HL-60 (cell line): Measurements from ENCODE around the gene PNMA6F.
"Not testable (repeated sequence)": the region's sequence is repeated elsewhere in the genome, so short reads cannot be mapped to it uniquely, and the experiment has no call there.

Source experiments
- DNase-seq, 2 experiments: peaks; one replicate each; pipeline ENCODE4 v3.0.0-alpha.2; 2010 to 2020; ENCODE audit warnings: low read depth in 1 of 2, low spot score in 1 of 2
- H3K27ac ChIP-seq: fragments of 250-450 bp; sonication (Bioruptor Pico); replicated peaks from 2 replicates; pipeline ENCODE4 v1.5.1; 2020; ENCODE audit warnings: mild to moderate bottlenecking, moderate library complexity
- H3K27me3 ChIP-seq: fragments of 250-450 bp; sonication (Bioruptor Pico); 2 replicates; pipeline ENCODE4 v1.5.1; 2021; ENCODE audit warnings: mild to moderate bottlenecking, moderate library complexity; ENCODE audit not compliant: insufficient read depth, poor library complexity, severe bottlenecking
- H3K4me3 ChIP-seq: replicated peaks from 2 replicates; pipeline ENCODE4 v1.5.1; 2011; ENCODE audit warnings: mild to moderate bottlenecking, control low read depth, low read length; ENCODE audit not compliant: insufficient read depth
- GABPA ChIP-seq: IDR thresholded peaks from 2 replicates; pipeline ENCODE4 v1.6.1; 2012; ENCODE audit warnings: low read depth
- POLR2AphosphoS5 ChIP-seq: IDR thresholded peaks from 2 replicates; pipeline ENCODE4 v1.6.1; 2012; ENCODE audit warnings: low read depth
- SPI1 ChIP-seq: IDR thresholded peaks from 2 replicates; pipeline ENCODE4 v1.6.1; 2012; ENCODE audit warnings: low read depth, mild to moderate bottlenecking, borderline replicate concordance
- TF ChIP-seq, protein P1 (sequence below): IDR thresholded peaks from 2 replicates; pipeline ENCODE4 v1.6.1; 2012; ENCODE audit warnings: low read depth; ENCODE audit not compliant: insufficient replicate concordance
- TF ChIP-seq, protein P2 (sequence below): IDR thresholded peaks from one replicate; pipeline ENCODE4 v1.5.1; 2011; ENCODE audit warnings: low read length, control low read depth, inconsistent platforms; ENCODE audit not compliant: insufficient read depth

The PNMA6F gene

DNA sequence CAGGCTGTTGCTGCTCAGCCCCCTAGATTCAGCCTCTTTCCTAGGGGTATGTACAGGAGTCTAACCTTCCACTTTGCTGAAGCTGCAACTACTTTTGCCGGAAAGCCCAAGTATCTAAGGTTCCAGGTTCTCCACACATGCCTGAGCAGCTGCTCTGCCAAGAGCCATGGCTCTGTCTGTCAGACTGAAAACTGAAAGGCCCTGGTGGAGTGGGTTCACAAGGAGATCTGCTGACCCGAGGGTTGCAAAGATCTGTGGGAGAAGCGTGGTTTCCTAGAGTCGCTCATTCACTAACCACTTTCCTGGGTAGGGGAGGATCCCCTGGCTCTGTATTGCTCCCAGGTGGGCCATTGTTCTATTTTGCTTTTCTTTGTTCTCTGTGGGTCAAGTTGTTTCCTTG, 6.0 kb upstream of the PNMA6F start:
- TF ChIP-seq, protein P1, sequence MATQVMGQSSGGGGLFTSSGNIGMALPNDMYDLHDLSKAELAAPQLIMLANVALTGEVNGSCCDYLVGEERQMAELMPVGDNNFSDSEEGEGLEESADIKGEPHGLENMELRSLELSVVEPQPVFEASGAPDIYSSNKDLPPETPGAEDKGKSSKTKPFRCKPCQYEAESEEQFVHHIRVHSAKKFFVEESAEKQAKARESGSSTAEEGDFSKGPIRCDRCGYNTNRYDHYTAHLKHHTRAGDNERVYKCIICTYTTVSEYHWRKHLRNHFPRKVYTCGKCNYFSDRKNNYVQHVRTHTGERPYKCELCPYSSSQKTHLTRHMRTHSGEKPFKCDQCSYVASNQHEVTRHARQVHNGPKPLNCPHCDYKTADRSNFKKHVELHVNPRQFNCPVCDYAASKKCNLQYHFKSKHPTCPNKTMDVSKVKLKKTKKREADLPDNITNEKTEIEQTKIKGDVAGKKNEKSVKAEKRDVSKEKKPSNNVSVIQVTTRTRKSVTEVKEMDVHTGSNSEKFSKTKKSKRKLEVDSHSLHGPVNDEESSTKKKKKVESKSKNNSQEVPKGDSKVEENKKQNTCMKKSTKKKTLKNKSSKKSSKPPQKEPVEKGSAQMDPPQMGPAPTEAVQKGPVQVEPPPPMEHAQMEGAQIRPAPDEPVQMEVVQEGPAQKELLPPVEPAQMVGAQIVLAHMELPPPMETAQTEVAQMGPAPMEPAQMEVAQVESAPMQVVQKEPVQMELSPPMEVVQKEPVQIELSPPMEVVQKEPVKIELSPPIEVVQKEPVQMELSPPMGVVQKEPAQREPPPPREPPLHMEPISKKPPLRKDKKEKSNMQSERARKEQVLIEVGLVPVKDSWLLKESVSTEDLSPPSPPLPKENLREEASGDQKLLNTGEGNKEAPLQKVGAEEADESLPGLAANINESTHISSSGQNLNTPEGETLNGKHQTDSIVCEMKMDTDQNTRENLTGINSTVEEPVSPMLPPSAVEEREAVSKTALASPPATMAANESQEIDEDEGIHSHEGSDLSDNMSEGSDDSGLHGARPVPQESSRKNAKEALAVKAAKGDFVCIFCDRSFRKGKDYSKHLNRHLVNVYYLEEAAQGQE = no peak
- TF ChIP-seq SPI1 (no peak), GABPA (no peak), POLR2AphosphoS5 (no peak)
- TF ChIP-seq, protein P2, sequence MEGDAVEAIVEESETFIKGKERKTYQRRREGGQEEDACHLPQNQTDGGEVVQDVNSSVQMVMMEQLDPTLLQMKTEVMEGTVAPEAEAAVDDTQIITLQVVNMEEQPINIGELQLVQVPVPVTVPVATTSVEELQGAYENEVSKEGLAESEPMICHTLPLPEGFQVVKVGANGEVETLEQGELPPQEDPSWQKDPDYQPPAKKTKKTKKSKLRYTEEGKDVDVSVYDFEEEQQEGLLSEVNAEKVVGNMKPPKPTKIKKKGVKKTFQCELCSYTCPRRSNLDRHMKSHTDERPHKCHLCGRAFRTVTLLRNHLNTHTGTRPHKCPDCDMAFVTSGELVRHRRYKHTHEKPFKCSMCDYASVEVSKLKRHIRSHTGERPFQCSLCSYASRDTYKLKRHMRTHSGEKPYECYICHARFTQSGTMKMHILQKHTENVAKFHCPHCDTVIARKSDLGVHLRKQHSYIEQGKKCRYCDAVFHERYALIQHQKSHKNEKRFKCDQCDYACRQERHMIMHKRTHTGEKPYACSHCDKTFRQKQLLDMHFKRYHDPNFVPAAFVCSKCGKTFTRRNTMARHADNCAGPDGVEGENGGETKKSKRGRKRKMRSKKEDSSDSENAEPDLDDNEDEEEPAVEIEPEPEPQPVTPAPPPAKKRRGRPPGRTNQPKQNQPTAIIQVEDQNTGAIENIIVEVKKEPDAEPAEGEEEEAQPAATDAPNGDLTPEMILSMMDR = no peak
- Histone ChIP-seq H3K4me3 (no peak overlapping the region), H3K27me3 (peaks cover 2% of the 10 kb centered on the region), H3K27ac (no peak overlapping the region)
- DNase-seq = no peak

DNA sequence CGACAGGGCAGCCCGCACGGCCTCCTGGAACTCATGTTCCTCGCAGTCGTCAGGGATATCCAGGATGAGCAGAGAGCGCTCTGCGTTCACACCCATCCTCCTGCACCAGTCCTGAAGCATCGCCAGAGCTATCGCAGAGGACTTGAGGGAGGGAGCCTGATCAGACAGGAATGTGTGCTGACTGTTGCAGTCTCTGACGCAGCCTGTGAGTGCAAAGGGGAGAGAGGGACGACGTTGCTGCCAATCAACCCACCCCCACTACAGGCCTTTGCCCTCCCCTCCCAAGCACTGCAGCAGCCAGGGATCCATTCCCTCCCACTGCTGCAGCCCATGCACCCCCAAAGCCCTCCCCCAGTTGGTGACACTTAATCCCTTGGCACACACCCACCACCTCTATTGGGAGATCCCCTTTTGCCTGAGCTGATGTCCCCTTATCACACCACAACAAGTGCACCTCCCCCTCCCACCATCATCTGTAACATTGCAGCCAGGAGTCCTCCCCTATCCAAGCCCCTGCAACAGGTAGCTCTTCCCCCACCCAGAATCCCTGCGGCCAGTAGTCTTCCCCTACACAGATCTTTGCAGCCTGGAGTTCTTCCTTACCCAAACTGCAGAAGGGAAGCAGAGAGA, 897 bp downstream of the PNMA6F start:
- Histone ChIP-seq H3K27me3 (peaks cover 2% of the 10 kb centered on the region), H3K4me3 (no peak overlapping the region)
- no peak for DNase-seq

DNA sequence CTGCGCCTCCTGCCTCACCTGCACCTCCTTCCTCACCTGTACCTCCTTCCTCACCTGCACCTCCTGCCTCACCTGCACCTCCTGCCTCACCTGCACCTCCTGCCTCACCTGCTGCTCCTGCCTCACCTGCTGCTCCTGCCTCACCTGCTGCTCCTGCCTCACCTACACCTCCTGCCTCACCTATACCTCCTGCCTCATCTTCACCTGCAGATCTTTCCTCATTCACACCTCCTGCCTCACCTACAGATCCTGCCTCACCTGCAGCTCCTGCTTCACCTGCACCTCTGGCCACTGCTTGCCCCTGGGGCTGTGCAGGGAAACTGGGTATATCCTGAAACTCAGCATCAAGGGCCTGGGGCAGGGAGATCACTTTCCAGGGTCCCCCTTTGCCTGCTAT, 1.5 kb downstream of the PNMA6F start:
- H3K4me3 ChIP-seq, H3K27ac ChIP-seq, H3K27me3 ChIP-seq, DNase-seq: not testable (repeated sequence)

More for the DNA sequence above, 897 bp downstream of the PNMA6F start:
- H3K27ac ChIP-seq = no peak overlapping the region
- TF ChIP-seq SPI1 (no peak), GABPA (no peak), POLR2AphosphoS5 (no peak)
- TF ChIP-seq, protein P1 = no peak
- TF ChIP-seq, protein P2 = no peak

DNA sequence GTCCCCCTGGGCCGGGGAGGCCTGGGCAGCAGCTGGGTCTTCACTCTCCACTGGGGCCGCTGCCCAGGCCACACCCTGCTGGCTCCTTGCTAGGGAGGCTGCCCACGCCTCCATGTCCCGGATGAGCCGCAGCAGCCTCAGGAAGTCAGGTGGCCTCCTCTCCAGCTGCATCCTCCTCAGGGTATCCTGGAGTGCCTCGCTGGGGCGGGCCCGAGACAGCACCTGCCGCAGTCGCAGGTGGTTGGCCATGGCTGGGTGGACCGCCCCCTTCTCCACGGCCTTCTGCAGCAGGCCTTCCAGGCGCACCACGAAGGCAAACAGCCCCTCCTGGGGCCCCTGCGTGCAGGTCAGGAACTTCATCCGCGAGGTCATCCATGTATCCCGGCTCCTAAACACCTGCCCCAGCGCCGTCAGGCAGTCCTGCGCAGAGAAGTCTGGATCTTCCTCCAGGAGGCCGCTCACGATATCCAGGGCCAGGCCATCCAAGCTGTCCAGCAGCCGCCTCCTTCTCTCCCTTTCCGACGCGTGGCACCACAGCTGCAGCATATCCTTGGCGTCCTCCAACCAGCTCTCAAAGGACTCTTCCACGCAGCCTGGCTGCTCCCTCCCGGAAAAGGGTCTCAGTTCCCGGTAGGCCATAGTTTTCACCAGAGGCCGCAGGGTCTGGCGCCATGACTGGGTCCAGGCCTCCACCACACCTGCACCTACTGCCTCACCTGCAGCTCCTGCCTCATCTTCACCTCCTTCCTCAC, 2.1 kb downstream of the PNMA6F start:
- Histone ChIP-seq H3K27ac (no peak overlapping the region), H3K4me3 (no peak overlapping the region), H3K27me3 (peaks cover 2% of the 10 kb centered on the region)
- TF ChIP-seq GABPA = no peak
- TF ChIP-seq, protein P1 = no peak
- TF ChIP-seq, protein P2 = no peak
- no peak for TF ChIP-seq POLR2AphosphoS5
- no peak for TF ChIP-seq SPI1
- DNase-seq = no peak
